ENCODE measurements around the gene VGLL3. TPM values are rescaled to one million over a fixed set of nuclear protein-coding genes. Genes with fewer than 3 reads are reported as not detected.

The VGLL3 gene
- total and polyA plus RNA-seq, 2 of the 4 experiments (the other 2 are of a cell fraction) = 46.2 to 97.3 TPM

DNA sequence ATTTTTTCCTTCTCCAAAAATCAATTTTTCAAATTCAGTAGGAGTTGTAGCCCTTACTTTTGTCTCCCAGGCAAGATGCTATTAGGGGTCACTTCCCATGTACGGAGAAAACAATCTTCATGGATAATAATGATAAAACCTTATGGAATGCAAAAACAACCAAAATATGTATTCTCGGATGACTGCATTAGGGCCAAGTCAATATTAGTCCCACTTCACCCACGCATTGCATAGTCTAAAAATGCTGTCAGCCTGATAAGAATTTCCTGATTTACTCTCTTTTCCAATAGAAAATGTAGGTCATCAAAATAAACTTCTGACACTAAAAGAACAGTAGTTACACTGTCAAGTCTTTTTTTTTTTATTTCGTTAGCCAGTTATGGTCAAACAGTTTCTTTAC, 2.7 kb downstream of the VGLL3 start:
- H3K4me1 ChIP-seq (ENCODE audit: control insufficient read depth, insufficient read depth, low read length) = peaks cover 7% of the 10 kb centered on the region
- POLR2A ChIA-PET (ENCODE audit: unreplicated experiment) = no interaction called here
- in situ Hi-C loops (cut with MboI; ENCODE audit: low sequenced_read_pairs) = loop anchor here (25.0 kb wide), 1 partner anchor 1149 kb away; the partner anchor contains the start of gene C3orf38

More for the DNA sequence above, 2.7 kb downstream of the VGLL3 start:
- peak; percentile 94 for DNase-seq
- Histone ChIP-seq H2BK15ac (ENCODE audit: low read depth, low read length) (no peak overlapping the region), H3K9me3 (ENCODE audit: control insufficient read depth, insufficient read depth, low read length) (no peaks in the 10 kb centered on the region), H4K20me1 (ENCODE audit: insufficient read depth, low read length) (no peaks in the 10 kb centered on the region), H2AFZ (replicated peaks; ENCODE audit: low read length, poor library complexity) (no peak overlapping the region), H3K79me1 (ENCODE audit: low read depth in 1 of 2, low read length in 2 of 2) (peaks cover 4 to 28% of the 10 kb centered on the region in 2 experiments; a peak in 3 of 4 replicates), H2BK120ac (ENCODE audit: low read depth, low read length) (no peak overlapping the region), H4K91ac (ENCODE audit: insufficient read depth, low read depth, low read length) (no peak overlapping the region), H3K4me3 (ENCODE audit: insufficient read depth, low read depth, low read length) (peak overlapping the region; percentile 99), H2BK20ac (ENCODE audit: low read depth, low read length) (no peak overlapping the region), H3K23ac (ENCODE audit: low read depth, low read length) (no peak overlapping the region), H2BK5ac (ENCODE audit: low read depth, low read length, poor library complexity, severe bottlenecking) (peak overlapping the region; percentile 95), H3K9ac (ENCODE audit: low read depth, low read length) (peak overlapping the region; percentile 99; the same call in 1 of the 2 replicates), H3K9me1 (ENCODE audit: insufficient read depth, low read length) (no peaks in the 10 kb centered on the region; the same call in 1 of the 2 replicates), H3K36me3 (ENCODE audit: control insufficient read depth, insufficient read depth, low read length) (no peaks in the 10 kb centered on the region), H3K56ac (ENCODE audit: extremely low read depth, insufficient read depth, low read length) (no peak overlapping the region; the same call in 1 of the 2 replicates), H4K5ac (ENCODE audit: low read depth, low read length) (no peak overlapping the region), H3K18ac (ENCODE audit: low read depth, low read length) (no peak overlapping the region), H3K27me3 (ENCODE audit: control insufficient read depth, insufficient read depth, low read length) (no peaks in the 10 kb centered on the region), H3K14ac (replicated peaks; ENCODE audit: low read depth, low read length) (no peak overlapping the region), H2AK9ac (replicated peaks; ENCODE audit: low read depth, low read length, poor library complexity) (no peak overlapping the region), H3K4me2 (ENCODE audit: low read depth, low read length) (peak overlapping the region; percentile 98), H3K4ac (ENCODE audit: low read depth, low read length) (no peak overlapping the region; the same call in 1 of the 2 replicates), H3K27ac (ENCODE audit: insufficient read depth, low read length) (no peak overlapping the region; the same call in 1 of the 2 replicates), H4K8ac (ENCODE audit: low read depth in 2 of 2, low read length in 2 of 2) (no peak overlapping the region; a peak in 1 of 4 replicates), H2AK5ac (ENCODE audit: low read depth, low read length) (no peak overlapping the region)
- dilution Hi-C loops (cut with HindIII; ENCODE audit: low sequenced_read_pairs, unreplicated experiment) (no loop called here), intact Hi-C loops (cut with micrococcal nuclease) (no loop called here)
- no peak for ATAC-seq (ENCODE audit: low read depth)
- CTCF ChIA-PET = interaction anchor here (0.9 kb wide), 1 partner anchor 32 kb away, joined by 3 read pairs; no protein-coding TSS in a partner anchor
- no TSS peak for BruUV-seq (replicated peaks)
- TF ChIP-seq CEBPB (IDR thresholded peaks at IDR 0.05; ENCODE audit: low read depth, low read length) = no peak; the same call in 1 of the 2 replicates
- no peak for TF ChIP-seq MAZ (IDR thresholded peaks at IDR 0.05; ENCODE audit: borderline replicate concordance, low read depth, low read length)
- 0 out of 2 replicates have a peak, but pooled peaks have one; percentile 55 for TF ChIP-seq BHLHE40 (IDR thresholded peaks at IDR 0.05; ENCODE audit: low read depth, low read length)
- no peak for TF ChIP-seq FOS (IDR thresholded peaks at IDR 0.05; ENCODE audit: low read depth, low read length)
- WGBS, 2 experiments (ENCODE audit: extremely low coverage in 2 of 2, insufficient read length in 1 of 2) = no CpG with 5 or more reads among the region's 4 CpGs
